ENCODE measurements around the gene HLA-F. TPM values are rescaled to one million over a fixed set of nuclear protein-coding genes. Genes with fewer than 3 reads are reported as not detected.

HLA-F gene
- polyA plus RNA-seq, 2 of the 4 experiments (the other 2 are of a cell fraction) = 2.7 to 4.5 TPM

- FAIRE-seq = no peak
- Histone ChIP-seq H3K9me3 (no peaks in the 10 kb centered on the region), H3K4me1 (no peaks in the 10 kb centered on the region), H3K4me3 (no peak overlapping the region), H3K4me2 (no peak overlapping the region), H3K27ac (no peak overlapping the region)
- peak; percentile 38 to 39 for DNase-seq (ENCODE audit: low read depth in 1 of 2, low spot score in 1 of 2)
- POLR2A ChIA-PET = no interaction called here
- TF ChIP-seq HOXB5 (CRISPR knock-in tag; IDR thresholded peaks at IDR 0.05) = no peak
- TF ChIP-seq CTCF (IDR thresholded peaks at IDR 0.05) = peak; percentile 60
- no peak for TF ChIP-seq RFX5 (IDR thresholded peaks at IDR 0.05)
- TF ChIP-seq HES2 (IDR thresholded peaks at IDR 0.05) = no peak
- TF ChIP-seq SMC3 (IDR thresholded peaks at IDR 0.05) = peak; percentile 67
- peak; percentile 64 to 72 for TF ChIP-seq RAD21 (conservative IDR thresholded peaks at IDR 0.05 in 1 of 2, IDR thresholded peaks at IDR 0.05 in 1 of 2)
- TF ChIP-seq HDAC2 (IDR thresholded peaks at IDR 0.05) = no peak
- no peak for TF ChIP-seq CHD4 (IDR thresholded peaks at IDR 0.05; ENCODE audit: borderline replicate concordance)
- CTCF ChIA-PET = interaction anchor here (0.6 to 2.1 kb wide), 22 partner anchors 9 to 132 kb away, joined by 3 to 14 read pairs (median 4); partner anchors contain the start of gene HLA-G
- WGBS (ENCODE audit: missing lambda C conversion rate) = 21% methylated on average over 10 of the region's 10 CpGs
- peak; percentile 65 to 67; a peak in 5 of 6 replicates for ATAC-seq
Observed at GRCh38 chr6:29705389-29706231, 17.6 kb upstream of the HLA-F start.

- no peak for DNase-seq (ENCODE audit: low read depth in 1 of 2, low spot score in 1 of 2)
- Histone ChIP-seq H3K4me2 (no peak overlapping the region), H3K4me3 (no peak overlapping the region), H3K4me1 (no peaks in the 10 kb centered on the region), H3K27ac (no peak overlapping the region), H3K9me3 (no peaks in the 10 kb centered on the region)
- WGBS (ENCODE audit: missing lambda C conversion rate) = 53% methylated on average over 11 of the region's 11 CpGs
- no peak for ATAC-seq
- ChIA-PET CTCF (interaction anchor here (0.8 to 3.1 kb wide), 5 partner anchors 13 to 186 kb away, joined by 3 to 8 read pairs (median 5); no protein-coding TSS in a partner anchor), POLR2A (no interaction called here)
- FAIRE-seq = no peak
- no peak for TF ChIP-seq RFX5 (IDR thresholded peaks at IDR 0.05)
- TF ChIP-seq ATOH8 (CRISPR knock-in tag; IDR thresholded peaks at IDR 0.05; ENCODE audit: low read depth) = no peak
- no peak for TF ChIP-seq BCL3 (IDR thresholded peaks at IDR 0.05)
- TF ChIP-seq JUN (IDR thresholded peaks at IDR 0.05) = no peak
- TF ChIP-seq E2F6 (IDR thresholded peaks at IDR 0.05; ENCODE audit: borderline replicate concordance, low read depth) = no peak
- TF ChIP-seq REST (IDR thresholded peaks at IDR 0.05) = no peak
- no peak for TF ChIP-seq ELK1 (IDR thresholded peaks at IDR 0.05; ENCODE audit: low read depth, low read length)
- TF ChIP-seq RAD21 (conservative IDR thresholded peaks at IDR 0.05 in 1 of 2, IDR thresholded peaks at IDR 0.05 in 1 of 2) = no peak
- TF ChIP-seq HMGXB4 (CRISPR knock-in tag; IDR thresholded peaks at IDR 0.05; ENCODE audit: borderline replicate concordance) = no peak
- TF ChIP-seq FOSB (CRISPR knock-in tag; IDR thresholded peaks at IDR 0.05) = no peak
- TF ChIP-seq CHD2 (IDR thresholded peaks at IDR 0.05; ENCODE audit: low read length, partially characterized antibody) = no peak
Observed at GRCh38 chr6:29708432-29709179, 14.6 kb upstream of the HLA-F start.
